HEK293T (cell line): ENCODE measurements around the gene ZNF365.

Source experiments
- ARNT ChIP-seq: fragments of 450-650 bp; IDR thresholded peaks from 2 replicates; pipeline ENCODE4 v1.6.1; 2017; ENCODE audit warnings: mild to moderate bottlenecking
- BHLHE40 ChIP-seq: fragments of 450-650 bp; IDR thresholded peaks from 2 replicates; pipeline ENCODE4 v1.6.1; 2016; ENCODE audit warnings: mild to moderate bottlenecking, moderate library complexity, borderline replicate concordance
- CTBP1 ChIP-seq: fragments of 450-650 bp; IDR thresholded peaks from 2 replicates; pipeline ENCODE4 v1.6.1; 2016; ENCODE audit warnings: borderline replicate concordance
- ELF4 ChIP-seq: fragments of 450-650 bp; IDR thresholded peaks from 2 replicates; pipeline ENCODE4 v1.6.1; 2017; ENCODE audit warnings: antibody characterized with exemption
- FOXA1 ChIP-seq: fragments of 450-650 bp; IDR thresholded peaks from 2 replicates; pipeline ENCODE4 v1.6.1; 2016; ENCODE audit warnings: mild to moderate bottlenecking
- FOXM1 ChIP-seq: fragments of 450-650 bp; IDR thresholded peaks from 2 replicates; pipeline ENCODE4 v1.6.1; 2017; ENCODE audit warnings: mild to moderate bottlenecking, borderline replicate concordance
- HDGF ChIP-seq: fragments of 450-650 bp; IDR thresholded peaks from 2 replicates; pipeline ENCODE4 v1.6.1; 2017; ENCODE audit warnings: antibody characterized with exemption, borderline replicate concordance
- L3MBTL2 ChIP-seq: fragments of 450-650 bp; conservative IDR thresholded peaks from 2 replicates; pipeline ENCODE4 v1.6.1; 2016; ENCODE audit warnings: mild to moderate bottlenecking
- LEF1 ChIP-seq: fragments of 450-650 bp; IDR thresholded peaks from 2 replicates; pipeline ENCODE4 v1.6.1; 2017; ENCODE audit warnings: mild to moderate bottlenecking, borderline replicate concordance
- SP1 ChIP-seq: fragments of 450-650 bp; IDR thresholded peaks from 2 replicates; pipeline ENCODE4 v1.6.1; 2017
- SUZ12 ChIP-seq: fragments of 450-650 bp; IDR thresholded peaks from 2 replicates; pipeline ENCODE4 v1.6.1; 2016; ENCODE audit warnings: mild to moderate bottlenecking
- TARDBP ChIP-seq: fragments of 450-650 bp; IDR thresholded peaks from 2 replicates; pipeline ENCODE4 v1.6.1; 2016

DNA sequence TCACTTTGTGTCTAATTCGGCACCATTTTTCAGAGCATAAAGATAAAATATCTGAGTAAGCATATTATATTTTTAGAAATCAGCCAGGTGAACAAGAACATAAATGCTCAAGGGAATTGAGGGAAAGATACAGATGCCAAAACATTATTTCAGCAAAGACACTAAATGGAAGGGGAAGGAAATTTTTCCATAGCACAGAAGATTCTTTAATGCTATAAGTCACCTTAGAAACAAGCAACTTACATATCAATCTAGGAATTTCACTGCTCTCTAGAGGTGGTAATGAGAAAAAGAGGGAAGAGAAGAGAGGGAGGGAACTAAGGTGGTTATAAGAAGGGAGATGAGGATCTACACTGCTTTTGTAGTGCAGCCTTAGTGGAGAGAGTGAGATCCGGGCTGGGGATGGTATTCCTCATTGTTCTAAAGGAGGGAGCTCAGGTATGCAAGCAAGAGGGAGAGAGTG is 20.4 kb downstream of the ZNF365 start:
- TF ChIP-seq CTBP1 (no peak), SUZ12 (no peak), L3MBTL2 (no peak), LEF1 (no peak), FOXM1 (no peak), FOXA1 (no peak), BHLHE40 (no peak), TARDBP (no peak), ELF4 (no peak), HDGF (no peak), SP1 (no peak), ARNT (no peak)
